ENCODE data around the gene PAX5.
A peak's percentile ranks its signal among the peaks of the same experiment; 100 is the strongest.

The PAX5 gene

GRCh38 chr9:36968574-36969215 is 65.4 kb downstream of the PAX5 start:
- H3K27ac ChIP-seq (ENCODE audit: low read length): no peak overlapping the region
- no peak overlapping the region for H3K4me3 ChIP-seq (ENCODE audit: low read length in 2 of 2)
- no peaks in the 10 kb centered on the region for H3K36me3 ChIP-seq (ENCODE audit: control insufficient read depth in 2 of 2, insufficient read depth in 2 of 2, low read length in 2 of 2)
- H3K4me1 ChIP-seq (ENCODE audit: control insufficient read depth, insufficient read depth, low read length): no peaks in the 10 kb centered on the region
- no peaks in the 10 kb centered on the region for H3K9me3 ChIP-seq (ENCODE audit: control insufficient read depth in 2 of 2, low read length in 2 of 2)
- H3K27me3 ChIP-seq (ENCODE audit: control insufficient read depth in 1 of 2, insufficient read depth in 2 of 2, low read length in 2 of 2): peaks cover 0 to 3% of the 10 kb centered on the region in 2 donors
- no peak overlapping the region for H3K9ac ChIP-seq (ENCODE audit: low read length in 2 of 2)

GRCh38 chr9:36967997-36968396 is 66.1 kb downstream of the PAX5 start:
- H3K4me1 ChIP-seq (ENCODE audit: control insufficient read depth, insufficient read depth, low read length): no peaks in the 10 kb centered on the region
- H3K27me3 ChIP-seq (ENCODE audit: control insufficient read depth in 1 of 2, insufficient read depth in 2 of 2, low read length in 2 of 2): peaks cover 0 to 7% of the 10 kb centered on the region in 2 donors
- no peak overlapping the region for H3K9ac ChIP-seq (ENCODE audit: low read length in 2 of 2)
- H3K9me3 ChIP-seq (ENCODE audit: control insufficient read depth in 2 of 2, low read length in 2 of 2): no peaks in the 10 kb centered on the region
- no peak overlapping the region for H3K4me3 ChIP-seq (ENCODE audit: low read length in 2 of 2)
- no peak overlapping the region for H3K27ac ChIP-seq (ENCODE audit: low read length)
- no peaks in the 10 kb centered on the region for H3K36me3 ChIP-seq (ENCODE audit: control insufficient read depth in 2 of 2, insufficient read depth in 2 of 2, low read length in 2 of 2)

- Histone ChIP-seq H3K9ac (ENCODE audit: low read length in 2 of 2) (no peak overlapping the region), H3K36me3 (ENCODE audit: control insufficient read depth in 2 of 2, insufficient read depth in 2 of 2, low read length in 2 of 2) (no peaks in the 10 kb centered on the region), H3K27ac (ENCODE audit: low read length) (no peak overlapping the region), H3K9me3 (ENCODE audit: control insufficient read depth in 2 of 2, low read length in 2 of 2) (no peaks in the 10 kb centered on the region), H3K27me3 (ENCODE audit: control insufficient read depth in 1 of 2, insufficient read depth in 2 of 2, low read length in 2 of 2) (peaks cover 0 to 7% of the 10 kb centered on the region in 2 donors), H3K4me1 (ENCODE audit: control insufficient read depth, insufficient read depth, low read length) (peaks cover 2% of the 10 kb centered on the region), H3K4me3 (ENCODE audit: low read length in 2 of 2) (no peak overlapping the region)
These were observed 67.5 kb downstream of the PAX5 start for GRCh38 chr9:36966371-36967097.

- Histone ChIP-seq H3K36me3 (ENCODE audit: control insufficient read depth in 2 of 2, insufficient read depth in 2 of 2, low read length in 2 of 2) (no peaks in the 10 kb centered on the region), H3K27me3 (ENCODE audit: control insufficient read depth in 1 of 2, insufficient read depth in 2 of 2, low read length in 2 of 2) (peaks cover 0 to 14% of the 10 kb centered on the region in 2 donors), H3K4me3 (ENCODE audit: low read length in 2 of 2) (no peak overlapping the region), H3K9ac (ENCODE audit: low read length in 2 of 2) (no peak overlapping the region), H3K9me3 (ENCODE audit: control insufficient read depth in 2 of 2, low read length in 2 of 2) (no peaks in the 10 kb centered on the region), H3K27ac (ENCODE audit: low read length) (no peak overlapping the region), H3K4me1 (ENCODE audit: control insufficient read depth, insufficient read depth, low read length) (peaks cover 3% of the 10 kb centered on the region)
These were observed 69.3 kb downstream of the PAX5 start for GRCh38 chr9:36964791-36965190.

- H3K4me1 ChIP-seq (ENCODE audit: control insufficient read depth, insufficient read depth, low read length): peaks cover 3% of the 10 kb centered on the region
- H3K36me3 ChIP-seq (ENCODE audit: control insufficient read depth in 2 of 2, insufficient read depth in 2 of 2, low read length in 2 of 2): no peaks in the 10 kb centered on the region
- H3K9me3 ChIP-seq (ENCODE audit: control insufficient read depth in 2 of 2, low read length in 2 of 2): no peaks in the 10 kb centered on the region
- no peak overlapping the region for H3K27ac ChIP-seq (ENCODE audit: low read length)
- H3K27me3 ChIP-seq (ENCODE audit: control insufficient read depth in 1 of 2, insufficient read depth in 2 of 2, low read length in 2 of 2): peaks cover 0 to 13% of the 10 kb centered on the region in 2 donors
- no peak overlapping the region for H3K9ac ChIP-seq (ENCODE audit: low read length in 2 of 2)
- no peak overlapping the region for H3K4me3 ChIP-seq (ENCODE audit: low read length in 2 of 2)
These were observed 70.7 kb downstream of the PAX5 start for GRCh38 chr9:36963346-36963745.

- peaks cover 3% of the 10 kb centered on the region for H3K4me1 ChIP-seq (ENCODE audit: control insufficient read depth, insufficient read depth, low read length)
- no peak overlapping the region for H3K4me3 ChIP-seq (ENCODE audit: low read length in 2 of 2)
- no peaks in the 10 kb centered on the region for H3K36me3 ChIP-seq (ENCODE audit: control insufficient read depth in 2 of 2, insufficient read depth in 2 of 2, low read length in 2 of 2)
- H3K9ac ChIP-seq (ENCODE audit: low read length in 2 of 2): no peak overlapping the region
- H3K27me3 ChIP-seq (ENCODE audit: control insufficient read depth in 1 of 2, insufficient read depth in 2 of 2, low read length in 2 of 2): peaks cover 0 to 17% of the 10 kb centered on the region in 2 donors
- no peaks in the 10 kb centered on the region for H3K9me3 ChIP-seq (ENCODE audit: control insufficient read depth in 2 of 2, low read length in 2 of 2)
- H3K27ac ChIP-seq (ENCODE audit: low read length): no peak overlapping the region
These were observed 71.4 kb downstream of the PAX5 start for GRCh38 chr9:36962691-36963090.

GRCh38 chr9:36961561-36962325 is 72.3 kb downstream of the PAX5 start:
- Histone ChIP-seq H3K4me3 (ENCODE audit: low read length in 2 of 2) (peak overlapping the region in 1 of 2 donors; percentile 29), H3K9ac (ENCODE audit: low read length in 2 of 2) (no peak overlapping the region), H3K27me3 (ENCODE audit: control insufficient read depth in 1 of 2, insufficient read depth in 2 of 2, low read length in 2 of 2) (peaks cover 1 to 21% of the 10 kb centered on the region in 2 donors), H3K36me3 (ENCODE audit: control insufficient read depth in 2 of 2, insufficient read depth in 2 of 2, low read length in 2 of 2) (no peaks in the 10 kb centered on the region), H3K27ac (ENCODE audit: low read length) (no peak overlapping the region), H3K4me1 (ENCODE audit: control insufficient read depth, insufficient read depth, low read length) (peaks cover 3% of the 10 kb centered on the region), H3K9me3 (ENCODE audit: control insufficient read depth in 2 of 2, low read length in 2 of 2) (no peaks in the 10 kb centered on the region)

- no peaks in the 10 kb centered on the region for H3K36me3 ChIP-seq (ENCODE audit: control insufficient read depth in 2 of 2, insufficient read depth in 2 of 2, low read length in 2 of 2)
- no peak overlapping the region for H3K9ac ChIP-seq (ENCODE audit: low read length in 2 of 2)
- H3K4me3 ChIP-seq (ENCODE audit: low read length in 2 of 2): no peak overlapping the region
- peaks cover 4 to 23% of the 10 kb centered on the region in 2 donors for H3K27me3 ChIP-seq (ENCODE audit: control insufficient read depth in 1 of 2, insufficient read depth in 2 of 2, low read length in 2 of 2)
- H3K9me3 ChIP-seq (ENCODE audit: control insufficient read depth in 2 of 2, low read length in 2 of 2): no peaks in the 10 kb centered on the region
- no peak overlapping the region for H3K27ac ChIP-seq (ENCODE audit: low read length)
- H3K4me1 ChIP-seq (ENCODE audit: control insufficient read depth, insufficient read depth, low read length): peaks cover 3% of the 10 kb centered on the region
These were observed 73.0 kb downstream of the PAX5 start for GRCh38 chr9:36961051-36961450.

GRCh38 chr9:36960575-36960955 is 73.5 kb downstream of the PAX5 start:
- H3K36me3 ChIP-seq (ENCODE audit: control insufficient read depth in 2 of 2, insufficient read depth in 2 of 2, low read length in 2 of 2): no peaks in the 10 kb centered on the region
- H3K9ac ChIP-seq (ENCODE audit: low read length in 2 of 2): no peak overlapping the region
- peaks cover 3% of the 10 kb centered on the region for H3K4me1 ChIP-seq (ENCODE audit: control insufficient read depth, insufficient read depth, low read length)
- no peaks in the 10 kb centered on the region for H3K9me3 ChIP-seq (ENCODE audit: control insufficient read depth in 2 of 2, low read length in 2 of 2)
- peaks cover 4 to 23% of the 10 kb centered on the region in 2 donors for H3K27me3 ChIP-seq (ENCODE audit: control insufficient read depth in 1 of 2, insufficient read depth in 2 of 2, low read length in 2 of 2)
- H3K4me3 ChIP-seq (ENCODE audit: low read length in 2 of 2): no peak overlapping the region
- no peak overlapping the region for H3K27ac ChIP-seq (ENCODE audit: low read length)

- no peak overlapping the region for H3K4me3 ChIP-seq (ENCODE audit: low read length in 2 of 2)
- H3K27ac ChIP-seq (ENCODE audit: low read length): no peak overlapping the region
- peaks cover 4 to 23% of the 10 kb centered on the region in 2 donors for H3K27me3 ChIP-seq (ENCODE audit: control insufficient read depth in 1 of 2, insufficient read depth in 2 of 2, low read length in 2 of 2)
- no peaks in the 10 kb centered on the region for H3K9me3 ChIP-seq (ENCODE audit: control insufficient read depth in 2 of 2, low read length in 2 of 2)
- H3K4me1 ChIP-seq (ENCODE audit: control insufficient read depth, insufficient read depth, low read length): peaks cover 3% of the 10 kb centered on the region
- no peak overlapping the region for H3K9ac ChIP-seq (ENCODE audit: low read length in 2 of 2)
- H3K36me3 ChIP-seq (ENCODE audit: control insufficient read depth in 2 of 2, insufficient read depth in 2 of 2, low read length in 2 of 2): no peaks in the 10 kb centered on the region
These were observed 74.1 kb downstream of the PAX5 start for GRCh38 chr9:36959681-36960574.
